ENCODE results near the gene IL22. TPM values are rescaled to one million over a fixed set of nuclear protein-coding genes. Genes with fewer than 3 reads are reported as not detected.

Gene IL22
- total and polyA plus RNA-seq, 12 donors = not detected

GRCh38 chr12:68233498-68233897 lies 19.9 kb downstream of the IL22 start:
- H3K27me3 ChIP-seq = no peaks in the 10 kb centered on the region
- no peak overlapping the region for H3K27ac ChIP-seq
- no peak for DNase-seq
- H3K36me3 ChIP-seq (replicated peaks in 1 of 2) = no peaks in the 10 kb centered on the region
- no peaks in the 10 kb centered on the region for H3K4me1 ChIP-seq (replicated peaks in 1 of 2)
- 79 to 86% (median 82%) methylated on average over 5 of the region's 5 CpGs for WGBS, 4 donors
- intact Hi-C loops (cut with DNase I) = loop anchor here in 1 of 2 donors (10.0 kb wide), 1 partner anchor 81 kb away; no protein-coding TSS in a partner anchor
- H3K4me3 ChIP-seq = no peak overlapping the region
- no peaks in the 10 kb centered on the region for H3K9me3 ChIP-seq (replicated peaks in 1 of 3)
- TF ChIP-seq CTCF (IDR thresholded peaks at IDR 0.05) (no peak), POLR2A (IDR thresholded peaks at IDR 0.05) (no peak)

- Histone ChIP-seq H3K4me3 (no peak overlapping the region), H3K27me3 (no peaks in the 10 kb centered on the region), H3K9me3 (replicated peaks in 1 of 3) (no peaks in the 10 kb centered on the region), H3K36me3 (replicated peaks in 1 of 2) (no peaks in the 10 kb centered on the region), H3K4me1 (replicated peaks in 1 of 2) (no peaks in the 10 kb centered on the region), H3K27ac (no peak overlapping the region)
- no peak for DNase-seq
- TF ChIP-seq POLR2A (IDR thresholded peaks at IDR 0.05) = no peak
- TF ChIP-seq CTCF (IDR thresholded peaks at IDR 0.05) = no peak
- intact Hi-C loops (cut with DNase I) = loop anchor here in 1 of 2 donors (10.0 kb wide), 1 partner anchor 83 kb away; no protein-coding TSS in a partner anchor
- WGBS, 4 donors = 47 to 68% (median 52%) methylated on average over 3 of the region's 3 CpGs
Measured at GRCh38 chr12:68231691-68232090, 21.7 kb downstream of the IL22 start.

- intact Hi-C loops (cut with DNase I) = loop anchor here in 1 of 2 donors (10.0 kb wide), 1 partner anchor 84 kb away; no protein-coding TSS in a partner anchor
Measured at GRCh38 chr12:68231229-68231628, 22.2 kb downstream of the IL22 start.

GRCh38 chr12:68229956-68230355 lies 23.4 kb downstream of the IL22 start:
- 72 to 81% (median 77%) methylated on average over 2 of the region's 2 CpGs for WGBS, 4 donors
- H3K27ac ChIP-seq = no peak overlapping the region
- DNase-seq = no peak
- H3K4me1 ChIP-seq (replicated peaks in 1 of 2) = no peaks in the 10 kb centered on the region
- TF ChIP-seq POLR2A (IDR thresholded peaks at IDR 0.05) = no peak
- no peak for TF ChIP-seq CTCF (IDR thresholded peaks at IDR 0.05)
- H3K4me3 ChIP-seq = no peak overlapping the region
- no peaks in the 10 kb centered on the region for H3K9me3 ChIP-seq (replicated peaks in 1 of 3)
- intact Hi-C loops (cut with DNase I) = loop anchor here in 1 of 2 donors (10.0 kb wide), 1 partner anchor 85 kb away; no protein-coding TSS in a partner anchor
- no peaks in the 10 kb centered on the region for H3K36me3 ChIP-seq (replicated peaks in 1 of 2)
- peaks cover 7% of the 10 kb centered on the region for H3K27me3 ChIP-seq

More at GRCh38 chr12:68231229-68231628, 22.2 kb downstream of the IL22 start:
- Histone ChIP-seq H3K27me3 (no peaks in the 10 kb centered on the region), H3K27ac (no peak overlapping the region), H3K9me3 (replicated peaks in 1 of 3) (no peaks in the 10 kb centered on the region), H3K4me1 (replicated peaks in 1 of 2) (no peaks in the 10 kb centered on the region), H3K4me3 (no peak overlapping the region), H3K36me3 (replicated peaks in 1 of 2) (no peaks in the 10 kb centered on the region)
- TF ChIP-seq CTCF (IDR thresholded peaks at IDR 0.05) = no peak
- TF ChIP-seq POLR2A (IDR thresholded peaks at IDR 0.05) = no peak
- no peak for DNase-seq
